ENCODE measurements around the gene CLEC16A.
"Not testable (repeated sequence)": the region's sequence is repeated elsewhere in the genome, so short reads cannot be mapped to it uniquely, and the experiment has no call there.

Gene CLEC16A

GRCh38 chr16:10923650-10924214 is 20.6 kb upstream of the CLEC16A start:
- no peak for FAIRE-seq

GRCh38 chr16:10925285-10925684 is 19.1 kb upstream of the CLEC16A start:
- not testable (repeated sequence) for FAIRE-seq

- no peak for FAIRE-seq
Measured at GRCh38 chr16:10926094-10926493, 18.3 kb upstream of the CLEC16A start.

- FAIRE-seq: no peak
Measured at GRCh38 chr16:10926867-10927266, 17.5 kb upstream of the CLEC16A start.

- no peak for FAIRE-seq
Measured at GRCh38 chr16:10927497-10928112, 16.8 kb upstream of the CLEC16A start.

- not testable (repeated sequence) for FAIRE-seq
Measured at GRCh38 chr16:10929097-10929496, 15.3 kb upstream of the CLEC16A start.

GRCh38 chr16:10929853-10930754 is 14.3 kb upstream of the CLEC16A start:
- no peak for FAIRE-seq

- FAIRE-seq: no peak
Measured at GRCh38 chr16:10930755-10931093, 13.6 kb upstream of the CLEC16A start.

GRCh38 chr16:10931134-10931533 is 13.2 kb upstream of the CLEC16A start:
- no peak for FAIRE-seq

- no peak for FAIRE-seq
Measured at GRCh38 chr16:10931977-10932632, 12.3 kb upstream of the CLEC16A start.

GRCh38 chr16:10932959-10933710 is 11.2 kb upstream of the CLEC16A start:
- no peak for FAIRE-seq

- FAIRE-seq: no peak
Measured at GRCh38 chr16:10933865-10934264, 10.5 kb upstream of the CLEC16A start.

GRCh38 chr16:10934325-10935107 is 9.8 kb upstream of the CLEC16A start:
- FAIRE-seq: no peak

GRCh38 chr16:10935226-10935915 is 9.0 kb upstream of the CLEC16A start:
- no peak for FAIRE-seq

- no peak for FAIRE-seq
Measured at GRCh38 chr16:10936272-10936984, 7.9 kb upstream of the CLEC16A start.

- FAIRE-seq: no peak
Measured at GRCh38 chr16:10937068-10937859, 7.1 kb upstream of the CLEC16A start.

GRCh38 chr16:10938321-10938720 is 6.0 kb upstream of the CLEC16A start:
- FAIRE-seq: no peak

GRCh38 chr16:10938796-10939648 is 5.3 kb upstream of the CLEC16A start:
- FAIRE-seq: no peak

Measured in G401.6 (cell line).